Nephron progenitor cell (in vitro differentiated cells): Measurements from ENCODE around the gene GRIK4.

Experiments used
- DNase-seq: peaks from one replicate; pipeline ENCODE4 v3.0.0; 2021
- H3K27ac Mint-ChIP-seq: 2 replicates; pipeline ENCODE4 v1.8.0; 2021; ENCODE audit warnings: mild to moderate bottlenecking, moderate library complexity, mixed read lengths
- H3K27me3 Mint-ChIP-seq: 2 replicates; pipeline ENCODE4 v1.8.0; 2021; ENCODE audit warnings: mild to moderate bottlenecking, low read depth, mixed read lengths; ENCODE audit not compliant: poor library complexity
- H3K36me3 Mint-ChIP-seq: 2 replicates; pipeline ENCODE4 v1.8.0; 2021; ENCODE audit warnings: low read depth, mixed read lengths
- H3K4me1 Mint-ChIP-seq: 2 replicates; pipeline ENCODE4 v1.8.0; 2021; ENCODE audit warnings: mixed read lengths
- H3K4me3 Mint-ChIP-seq: 2 replicates; pipeline ENCODE4 v1.8.0; 2021; ENCODE audit warnings: mild to moderate bottlenecking, moderate library complexity, mixed read lengths
- H3K9me3 Mint-ChIP-seq: 2 replicates; pipeline ENCODE4 v1.8.0; 2021; ENCODE audit warnings: mild to moderate bottlenecking, moderate library complexity, mixed read lengths
- CTCF ChIP-seq: fragments of 200-600 bp; sonication (generic); IDR thresholded peaks from 2 replicates; pipeline ENCODE4 v1.5.0; 2021; ENCODE audit warnings: antibody characterized with exemption

The GRIK4 gene

GRCh38 chr11:120857508-120857907 lies 346.0 kb downstream of the GRIK4 start:
- peaks cover 12% of the 10 kb centered on the region for H3K27me3 Mint-ChIP-seq
- H3K4me3 Mint-ChIP-seq: no peak overlapping the region
- no peaks in the 10 kb centered on the region for H3K9me3 Mint-ChIP-seq
- no peak for TF ChIP-seq CTCF
- no peaks in the 10 kb centered on the region for H3K36me3 Mint-ChIP-seq
- H3K4me1 Mint-ChIP-seq: no peaks in the 10 kb centered on the region
- no peak overlapping the region for H3K27ac Mint-ChIP-seq
- DNase-seq: no peak

GRCh38 chr11:120858740-120859139 lies 347.2 kb downstream of the GRIK4 start:
- H3K4me1 Mint-ChIP-seq: no peaks in the 10 kb centered on the region
- DNase-seq: no peak
- no peaks in the 10 kb centered on the region for H3K36me3 Mint-ChIP-seq
- H3K27me3 Mint-ChIP-seq: peaks cover 12% of the 10 kb centered on the region
- no peak for TF ChIP-seq CTCF
- H3K9me3 Mint-ChIP-seq: no peaks in the 10 kb centered on the region
- H3K4me3 Mint-ChIP-seq: no peak overlapping the region
- H3K27ac Mint-ChIP-seq: no peak overlapping the region

GRCh38 chr11:120859552-120860295 lies 348.2 kb downstream of the GRIK4 start:
- no peaks in the 10 kb centered on the region for H3K36me3 Mint-ChIP-seq
- TF ChIP-seq CTCF: no peak
- no peak overlapping the region for H3K27ac Mint-ChIP-seq
- H3K4me1 Mint-ChIP-seq: no peaks in the 10 kb centered on the region
- no peak overlapping the region for H3K4me3 Mint-ChIP-seq
- H3K9me3 Mint-ChIP-seq: no peaks in the 10 kb centered on the region
- peaks cover 12% of the 10 kb centered on the region for H3K27me3 Mint-ChIP-seq
- DNase-seq: no peak

GRCh38 chr11:120863359-120863758 lies 351.8 kb downstream of the GRIK4 start:
- Mint-ChIP-seq H3K9me3 (no peaks in the 10 kb centered on the region), H3K4me3 (no peak overlapping the region), H3K4me1 (no peaks in the 10 kb centered on the region), H3K27ac (no peak overlapping the region), H3K36me3 (no peaks in the 10 kb centered on the region), H3K27me3 (peaks cover 21% of the 10 kb centered on the region)
- TF ChIP-seq CTCF: no peak
- DNase-seq: no peak

GRCh38 chr11:120867024-120867423 lies 355.5 kb downstream of the GRIK4 start:
- Mint-ChIP-seq H3K4me1 (peaks cover 8% of the 10 kb centered on the region), H3K27ac (no peak overlapping the region), H3K4me3 (no peak overlapping the region), H3K9me3 (no peaks in the 10 kb centered on the region), H3K27me3 (peaks cover 31% of the 10 kb centered on the region), H3K36me3 (no peaks in the 10 kb centered on the region)
- TF ChIP-seq CTCF: no peak
- DNase-seq: no peak

- no peaks in the 10 kb centered on the region for H3K36me3 Mint-ChIP-seq
- no peak for DNase-seq
- H3K27me3 Mint-ChIP-seq: peaks cover 29% of the 10 kb centered on the region
- no peak for TF ChIP-seq CTCF
- H3K27ac Mint-ChIP-seq: no peak overlapping the region
- H3K4me3 Mint-ChIP-seq: no peak overlapping the region
- peaks cover 13% of the 10 kb centered on the region for H3K4me1 Mint-ChIP-seq
- no peaks in the 10 kb centered on the region for H3K9me3 Mint-ChIP-seq
Measured at GRCh38 chr11:120867531-120867930, 356.0 kb downstream of the GRIK4 start.
